Osteocyte (in vitro differentiated cells): Measurements from ENCODE around the gene HOXB3. TPM values are rescaled to one million over a fixed set of nuclear protein-coding genes. Genes with fewer than 3 reads are reported as not detected.
"Not testable (repeated sequence)": the region's sequence is repeated elsewhere in the genome, so short reads cannot be mapped to it uniquely, and the experiment has no call there.

Experiments
- DNase-seq: peaks from one replicate; pipeline ENCODE4 v3.0.0; 2021; ENCODE audit warnings: mixed read lengths; ENCODE audit not compliant: unreplicated experiment; ENCODE audit errors: extremely low spot score
- H3K27ac Mint-ChIP-seq: one replicate; pipeline ENCODE4 v1.8.0; 2021; ENCODE audit warnings: mild to moderate bottlenecking, mixed read lengths; ENCODE audit not compliant: unreplicated experiment
- H3K27me3 Mint-ChIP-seq: one replicate; pipeline ENCODE4 v1.8.0; 2021; ENCODE audit warnings: mixed read lengths; ENCODE audit not compliant: unreplicated experiment
- H3K36me3 Mint-ChIP-seq: one replicate; pipeline ENCODE4 v1.8.0; 2021; ENCODE audit warnings: mixed read lengths; ENCODE audit not compliant: unreplicated experiment
- H3K4me1 Mint-ChIP-seq: one replicate; pipeline ENCODE4 v1.8.0; 2021; ENCODE audit warnings: mixed read lengths; ENCODE audit not compliant: unreplicated experiment
- H3K4me3 Mint-ChIP-seq: one replicate; pipeline ENCODE4 v1.8.0; 2021; ENCODE audit warnings: mild to moderate bottlenecking, moderate library complexity, mixed read lengths; ENCODE audit not compliant: unreplicated experiment
- H3K9me3 Mint-ChIP-seq: one replicate; pipeline ENCODE4 v1.8.0; 2021; ENCODE audit warnings: mixed read lengths; ENCODE audit not compliant: unreplicated experiment
- total RNA-seq: library from RNA; stranded (reverse); gene quantifications from 2 replicates; pipeline ENCODE4 v1.2.1, GENCODE V29; 2021
- TF ChIP-seq, protein P1 (sequence below): fragments of 200-600 bp; sonication (generic); IDR thresholded peaks from 2 replicates; pipeline ENCODE4 v1.5.0; 2021; ENCODE audit warnings: antibody characterized with exemption, mild to moderate bottlenecking, moderate library complexity

The HOXB3 gene
- total RNA-seq, 1 donor from 2014 or later = 0.46 TPM

DNA sequence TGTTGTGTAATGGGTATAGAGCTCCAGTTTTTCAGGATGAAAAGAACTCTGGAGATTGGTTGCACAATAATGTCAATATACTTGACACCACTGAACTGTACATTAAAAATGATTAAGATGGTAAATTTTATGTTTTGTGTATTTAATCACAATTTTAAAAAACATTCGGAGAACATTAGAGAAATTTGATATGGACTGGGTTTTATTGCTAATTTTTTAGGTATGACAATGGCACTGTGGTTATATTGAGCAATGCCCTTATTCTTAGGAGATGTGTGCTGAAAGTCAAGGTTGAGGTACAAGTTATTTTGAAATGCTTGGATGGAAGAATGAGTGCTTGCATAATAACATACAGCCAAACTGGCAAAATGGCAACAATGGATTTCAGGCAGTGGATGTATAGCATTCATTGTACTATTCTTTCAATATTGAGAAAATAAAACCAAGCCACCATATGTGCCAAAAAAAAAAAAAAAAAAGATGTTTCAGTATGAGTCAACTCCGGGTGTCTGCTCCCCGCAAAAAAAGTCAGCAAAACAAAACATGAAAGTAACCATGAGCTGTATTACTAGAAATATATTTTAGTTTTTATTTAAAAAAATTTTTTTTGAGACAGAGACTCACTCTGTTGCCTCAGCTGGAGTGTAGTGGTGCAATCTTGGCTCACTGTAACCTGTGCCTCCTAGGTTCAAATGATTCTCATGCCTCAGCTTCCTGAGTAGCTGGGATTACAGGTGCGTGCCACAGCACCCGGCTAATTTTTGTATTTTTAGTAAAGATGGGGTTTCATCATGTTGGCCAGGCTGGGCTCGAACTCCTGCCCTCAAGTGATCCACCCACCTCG is 79.1 kb downstream of the HOXB3 start:
- peaks cover 4% of the 10 kb centered on the region for H3K9me3 Mint-ChIP-seq
- no peak overlapping the region for H3K4me3 Mint-ChIP-seq
- no peak for DNase-seq
- H3K27ac Mint-ChIP-seq = no peak overlapping the region
- no peaks in the 10 kb centered on the region for H3K4me1 Mint-ChIP-seq
- TF ChIP-seq, protein P1, sequence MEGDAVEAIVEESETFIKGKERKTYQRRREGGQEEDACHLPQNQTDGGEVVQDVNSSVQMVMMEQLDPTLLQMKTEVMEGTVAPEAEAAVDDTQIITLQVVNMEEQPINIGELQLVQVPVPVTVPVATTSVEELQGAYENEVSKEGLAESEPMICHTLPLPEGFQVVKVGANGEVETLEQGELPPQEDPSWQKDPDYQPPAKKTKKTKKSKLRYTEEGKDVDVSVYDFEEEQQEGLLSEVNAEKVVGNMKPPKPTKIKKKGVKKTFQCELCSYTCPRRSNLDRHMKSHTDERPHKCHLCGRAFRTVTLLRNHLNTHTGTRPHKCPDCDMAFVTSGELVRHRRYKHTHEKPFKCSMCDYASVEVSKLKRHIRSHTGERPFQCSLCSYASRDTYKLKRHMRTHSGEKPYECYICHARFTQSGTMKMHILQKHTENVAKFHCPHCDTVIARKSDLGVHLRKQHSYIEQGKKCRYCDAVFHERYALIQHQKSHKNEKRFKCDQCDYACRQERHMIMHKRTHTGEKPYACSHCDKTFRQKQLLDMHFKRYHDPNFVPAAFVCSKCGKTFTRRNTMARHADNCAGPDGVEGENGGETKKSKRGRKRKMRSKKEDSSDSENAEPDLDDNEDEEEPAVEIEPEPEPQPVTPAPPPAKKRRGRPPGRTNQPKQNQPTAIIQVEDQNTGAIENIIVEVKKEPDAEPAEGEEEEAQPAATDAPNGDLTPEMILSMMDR = no peak
- H3K27me3 Mint-ChIP-seq = peaks cover 27% of the 10 kb centered on the region
- H3K36me3 Mint-ChIP-seq = no peaks in the 10 kb centered on the region

DNA sequence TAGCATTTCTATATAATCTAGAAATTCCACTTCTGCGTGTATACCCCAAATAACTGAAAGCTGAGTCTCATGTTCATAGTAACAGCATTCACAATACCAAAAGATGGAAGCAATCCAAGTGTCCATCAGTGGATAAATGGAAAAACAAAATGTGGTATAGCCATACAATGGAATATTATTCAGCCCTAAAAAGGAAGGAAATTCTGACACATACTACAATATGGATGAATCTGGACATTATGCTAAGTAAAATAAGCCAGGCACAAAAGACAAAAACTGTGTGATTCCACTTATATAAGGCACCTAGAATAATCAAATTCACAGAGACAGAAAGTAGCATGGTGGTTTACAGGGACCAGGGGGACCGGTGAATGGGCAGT is 79.7 kb downstream of the HOXB3 start:
- no peak for DNase-seq
- TF ChIP-seq, protein P1 = no peak
- H3K27me3 Mint-ChIP-seq = peaks cover 26% of the 10 kb centered on the region

DNA sequence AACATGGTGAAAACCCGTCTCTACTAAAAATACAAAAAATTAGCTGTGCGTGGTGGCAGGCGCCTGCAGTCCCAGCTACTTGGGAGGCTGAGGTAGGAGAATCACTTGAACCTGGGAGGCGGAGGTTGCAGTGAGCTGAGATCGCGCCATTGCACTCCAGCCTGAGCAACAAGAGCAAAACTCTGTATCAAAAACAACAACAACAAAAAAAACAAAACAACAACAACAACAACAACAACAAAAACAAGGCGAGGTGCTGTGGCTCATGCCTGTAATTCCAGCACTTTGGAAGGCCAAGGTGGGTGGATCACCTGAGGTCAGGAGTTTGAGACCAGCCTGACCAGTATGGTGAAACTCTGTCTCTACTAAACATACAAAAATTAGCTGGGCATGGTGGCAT is 80.3 kb downstream of the HOXB3 start:
- H3K27ac Mint-ChIP-seq, H3K4me3 Mint-ChIP-seq, H3K9me3 Mint-ChIP-seq, H3K4me1 Mint-ChIP-seq, H3K36me3 Mint-ChIP-seq, DNase-seq: not testable (repeated sequence)
- peaks cover 24% of the 10 kb centered on the region for H3K27me3 Mint-ChIP-seq

More for the DNA sequence above, 79.7 kb downstream of the HOXB3 start:
- H3K9me3 Mint-ChIP-seq = peaks cover 4% of the 10 kb centered on the region
- H3K27ac Mint-ChIP-seq = no peak overlapping the region
- H3K36me3 Mint-ChIP-seq = no peaks in the 10 kb centered on the region
- H3K4me1 Mint-ChIP-seq = no peaks in the 10 kb centered on the region
- no peak overlapping the region for H3K4me3 Mint-ChIP-seq

DNA sequence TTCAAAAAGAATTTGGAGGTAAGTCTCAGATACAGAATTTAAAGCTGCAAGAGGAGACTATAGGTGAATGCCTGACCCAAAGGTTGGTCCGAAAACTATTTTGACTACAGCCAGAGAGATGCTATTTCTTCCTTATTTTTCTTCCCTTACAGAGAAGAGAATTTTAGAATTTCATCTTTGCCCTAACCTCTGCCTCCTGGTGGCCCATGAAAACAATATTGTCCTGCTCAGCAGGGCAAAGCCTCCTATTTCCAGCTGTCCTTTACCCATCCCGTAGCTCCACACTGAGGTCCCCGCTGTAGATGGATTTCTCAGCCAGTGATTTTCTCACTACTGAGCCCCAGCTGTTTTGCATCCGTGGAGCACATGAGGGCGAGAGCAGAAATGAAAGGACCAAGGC is 83.8 kb downstream of the HOXB3 start:
- DNase-seq = no peak
- H3K36me3 Mint-ChIP-seq = no peaks in the 10 kb centered on the region
- TF ChIP-seq, protein P1 = no peak
- no peak overlapping the region for H3K4me3 Mint-ChIP-seq
- no peak overlapping the region for H3K27ac Mint-ChIP-seq
- no peaks in the 10 kb centered on the region for H3K4me1 Mint-ChIP-seq
- peaks cover 37% of the 10 kb centered on the region for H3K27me3 Mint-ChIP-seq
- peaks cover 4% of the 10 kb centered on the region for H3K9me3 Mint-ChIP-seq

DNA sequence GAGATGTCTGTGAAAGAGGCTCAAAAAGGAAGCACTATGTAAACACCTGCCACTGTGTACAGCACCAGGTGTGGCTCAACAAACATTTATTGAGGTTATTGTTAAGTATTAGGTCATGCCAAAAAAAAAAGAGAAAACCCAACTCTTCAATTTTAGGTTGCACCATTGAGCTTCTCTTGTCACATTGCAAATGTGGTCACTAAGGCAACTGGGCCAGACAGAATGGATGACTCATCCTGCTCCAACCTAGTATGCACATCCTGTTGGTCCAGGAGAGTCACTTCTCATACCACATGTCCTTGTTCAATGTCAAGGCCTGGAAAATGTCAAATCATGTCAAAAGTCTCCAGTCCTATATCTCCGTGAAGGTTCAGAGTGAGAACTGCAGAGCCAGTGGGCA is 84.3 kb downstream of the HOXB3 start:
- DNase-seq = no peak
- H3K36me3 Mint-ChIP-seq = no peaks in the 10 kb centered on the region
- H3K9me3 Mint-ChIP-seq = peaks cover 4% of the 10 kb centered on the region
- TF ChIP-seq, protein P1 = no peak
- no peak overlapping the region for H3K27ac Mint-ChIP-seq
- no peak overlapping the region for H3K4me3 Mint-ChIP-seq
- H3K4me1 Mint-ChIP-seq = no peaks in the 10 kb centered on the region
- H3K27me3 Mint-ChIP-seq = peaks cover 37% of the 10 kb centered on the region
